ENCODE results near the gene ACOX3. TPM values are rescaled to one million over a fixed set of nuclear protein-coding genes. Genes with fewer than 3 reads are reported as not detected.

ACOX3 gene
- total and polyA plus RNA-seq, 11 donors = 16.9 to 51.6 (median 24.1) TPM

DNA sequence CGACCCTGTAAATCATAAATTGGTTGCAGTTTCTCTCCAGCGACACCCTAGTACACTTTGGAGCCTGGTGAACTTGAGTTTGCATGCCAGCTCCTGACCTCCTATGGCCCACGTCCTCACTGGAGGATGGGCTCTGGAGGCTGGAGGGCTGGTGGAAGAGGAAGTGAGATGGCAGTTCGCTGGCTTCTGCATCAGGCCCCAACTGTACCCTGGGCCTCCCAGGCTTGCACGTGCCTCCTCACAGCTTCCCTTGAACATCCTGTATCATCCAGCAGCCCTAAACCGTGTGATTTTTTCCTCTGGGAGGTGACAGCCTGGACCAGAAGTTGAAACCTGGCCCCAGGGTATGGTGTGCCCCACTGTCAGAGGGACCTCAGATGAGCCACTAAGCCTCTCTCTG is 92.5 kb downstream of the ACOX3 start:
- no peaks in the 10 kb centered on the region for H3K27me3 ChIP-seq
- ATAC-seq (no peak), DNase-seq (peak in 1 of 5 donors; percentile 19)
- intact Hi-C loops (cut with DNase I) = loop anchor here in 1 of 10 donors (10.0 kb wide), 1 partner anchor 47 kb away; no protein-coding TSS in a partner anchor
- WGBS, 4 donors = 59 to 79% (median 67%) methylated on average over 5 to 6 of the region's 6 CpGs
- TF ChIP-seq, protein P1, sequence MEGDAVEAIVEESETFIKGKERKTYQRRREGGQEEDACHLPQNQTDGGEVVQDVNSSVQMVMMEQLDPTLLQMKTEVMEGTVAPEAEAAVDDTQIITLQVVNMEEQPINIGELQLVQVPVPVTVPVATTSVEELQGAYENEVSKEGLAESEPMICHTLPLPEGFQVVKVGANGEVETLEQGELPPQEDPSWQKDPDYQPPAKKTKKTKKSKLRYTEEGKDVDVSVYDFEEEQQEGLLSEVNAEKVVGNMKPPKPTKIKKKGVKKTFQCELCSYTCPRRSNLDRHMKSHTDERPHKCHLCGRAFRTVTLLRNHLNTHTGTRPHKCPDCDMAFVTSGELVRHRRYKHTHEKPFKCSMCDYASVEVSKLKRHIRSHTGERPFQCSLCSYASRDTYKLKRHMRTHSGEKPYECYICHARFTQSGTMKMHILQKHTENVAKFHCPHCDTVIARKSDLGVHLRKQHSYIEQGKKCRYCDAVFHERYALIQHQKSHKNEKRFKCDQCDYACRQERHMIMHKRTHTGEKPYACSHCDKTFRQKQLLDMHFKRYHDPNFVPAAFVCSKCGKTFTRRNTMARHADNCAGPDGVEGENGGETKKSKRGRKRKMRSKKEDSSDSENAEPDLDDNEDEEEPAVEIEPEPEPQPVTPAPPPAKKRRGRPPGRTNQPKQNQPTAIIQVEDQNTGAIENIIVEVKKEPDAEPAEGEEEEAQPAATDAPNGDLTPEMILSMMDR (IDR thresholded peaks at IDR 0.05) = no peak
- no peak for TF ChIP-seq POLR2A (IDR thresholded peaks at IDR 0.05)
- H3K4me3 ChIP-seq = no peak overlapping the region
- peaks cover 0 to 32% (median 19%) of the 10 kb centered on the region in 12 donors for H3K4me1 ChIP-seq
- no peaks in the 10 kb centered on the region for H3K9me3 ChIP-seq
- H3K27ac ChIP-seq = no peak overlapping the region
- no peaks in the 10 kb centered on the region for H3K36me3 ChIP-seq

DNA sequence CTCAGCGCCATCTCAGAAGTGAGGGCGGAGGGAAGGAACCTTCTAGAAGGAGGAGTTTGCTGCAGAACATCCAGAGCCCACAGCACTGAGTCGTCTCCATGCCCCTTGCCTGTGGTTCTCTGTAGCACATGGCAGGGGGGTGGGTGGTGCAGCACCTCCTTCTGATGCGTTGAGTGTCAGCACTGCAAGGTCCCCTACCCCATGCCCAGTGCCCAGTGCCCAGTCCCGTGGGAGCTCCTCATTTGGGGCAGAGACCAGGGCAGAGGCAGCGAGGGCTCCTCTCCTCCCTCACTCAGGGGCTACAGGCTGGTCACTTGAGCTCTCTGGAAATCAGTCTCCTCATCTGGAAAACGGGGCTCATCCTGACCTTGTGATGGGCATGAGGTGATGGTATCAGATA is 92.9 kb downstream of the ACOX3 start:
- WGBS, 4 donors = 80 to 93% (median 91%) methylated on average over 6 to 7 of the region's 7 CpGs
- Histone ChIP-seq H3K27me3 (no peaks in the 10 kb centered on the region), H3K36me3 (no peaks in the 10 kb centered on the region), H3K27ac (no peak overlapping the region), H3K4me1 (peaks cover 0 to 28% (median 16%) of the 10 kb centered on the region in 12 donors), H3K9me3 (no peaks in the 10 kb centered on the region), H3K4me3 (no peak overlapping the region)
- ATAC-seq (no peak), DNase-seq (peak in 1 of 5 donors; percentile 21)
- intact Hi-C loops (cut with DNase I) = loop anchor here in 1 of 10 donors (10.0 kb wide), 1 partner anchor 47 kb away; no protein-coding TSS in a partner anchor
- TF ChIP-seq, protein P1 (IDR thresholded peaks at IDR 0.05) = no peak
- TF ChIP-seq POLR2A (IDR thresholded peaks at IDR 0.05) = no peak

DNA sequence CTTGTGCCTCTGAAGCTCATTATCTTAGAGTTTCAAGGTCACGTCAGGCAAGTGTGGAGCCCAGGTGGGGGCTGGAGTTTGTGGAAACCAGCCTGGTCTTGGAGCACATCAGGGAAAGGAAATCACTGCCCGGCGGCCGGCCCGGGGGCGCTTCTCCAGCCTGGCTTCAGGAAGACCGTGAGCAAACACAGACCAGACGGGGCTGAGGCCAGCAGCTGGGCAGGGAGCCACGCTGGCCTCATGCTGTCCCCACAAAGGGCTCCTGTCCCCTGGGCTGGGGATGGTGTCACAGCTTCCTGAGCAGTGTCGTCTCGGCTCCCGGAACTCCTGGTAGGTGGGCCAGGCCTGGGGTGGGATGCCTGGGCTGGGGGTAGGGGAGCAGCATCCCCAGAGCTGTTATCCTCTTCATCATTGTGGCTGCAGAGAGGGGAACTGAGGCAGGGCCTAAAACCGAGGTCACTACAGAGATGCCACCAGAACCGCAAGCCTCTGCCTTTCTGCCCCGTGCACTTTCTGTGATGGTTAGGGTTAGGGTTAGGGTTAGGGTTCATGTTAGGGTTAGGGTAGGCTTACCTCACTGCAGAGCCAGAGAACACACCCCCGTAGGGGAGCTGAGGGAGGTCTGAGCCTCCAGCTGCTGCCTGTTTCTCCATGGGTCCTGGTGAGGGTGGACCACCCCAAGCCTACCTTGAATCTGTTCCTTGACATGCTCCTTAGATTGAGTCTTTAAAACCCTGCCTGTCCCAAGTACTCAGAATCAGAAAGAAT is 93.5 kb downstream of the ACOX3 start:
- no peaks in the 10 kb centered on the region for H3K36me3 ChIP-seq
- no peaks in the 10 kb centered on the region for H3K27me3 ChIP-seq
- intact Hi-C loops (cut with DNase I) = loop anchor here in 1 of 10 donors (10.0 kb wide), 1 partner anchor 48 kb away; no protein-coding TSS in a partner anchor
- TF ChIP-seq POLR2A (IDR thresholded peaks at IDR 0.05) = no peak
- TF ChIP-seq, protein P1 (IDR thresholded peaks at IDR 0.05) = no peak
- peaks cover 0 to 28% (median 12%) of the 10 kb centered on the region in 12 donors for H3K4me1 ChIP-seq
- WGBS, 4 donors = 34 to 50% (median 39%) methylated on average over 10 to 16 of the region's 16 CpGs
- H3K4me3 ChIP-seq = no peak overlapping the region
- DNase-seq = peak in 1 of 5 donors; percentile 50
- H3K27ac ChIP-seq = peak overlapping the region in 4 of 12 donors; percentile 0 to 42 (median 24)
- no peaks in the 10 kb centered on the region for H3K9me3 ChIP-seq
- peak; percentile 30 to 67 (median 52) for ATAC-seq
